ENCODE measurements around the gene SNRNP25. TPM values are rescaled to one million over a fixed set of nuclear protein-coding genes. Genes with fewer than 3 reads are reported as not detected.

Gene SNRNP25
- total and polyA plus RNA-seq, 9 of the 15 experiments (the other 6 are each of a cell fraction or from before 2014, with no cell fraction given), result 59.0 to 176 (median 108) TPM

DNA sequence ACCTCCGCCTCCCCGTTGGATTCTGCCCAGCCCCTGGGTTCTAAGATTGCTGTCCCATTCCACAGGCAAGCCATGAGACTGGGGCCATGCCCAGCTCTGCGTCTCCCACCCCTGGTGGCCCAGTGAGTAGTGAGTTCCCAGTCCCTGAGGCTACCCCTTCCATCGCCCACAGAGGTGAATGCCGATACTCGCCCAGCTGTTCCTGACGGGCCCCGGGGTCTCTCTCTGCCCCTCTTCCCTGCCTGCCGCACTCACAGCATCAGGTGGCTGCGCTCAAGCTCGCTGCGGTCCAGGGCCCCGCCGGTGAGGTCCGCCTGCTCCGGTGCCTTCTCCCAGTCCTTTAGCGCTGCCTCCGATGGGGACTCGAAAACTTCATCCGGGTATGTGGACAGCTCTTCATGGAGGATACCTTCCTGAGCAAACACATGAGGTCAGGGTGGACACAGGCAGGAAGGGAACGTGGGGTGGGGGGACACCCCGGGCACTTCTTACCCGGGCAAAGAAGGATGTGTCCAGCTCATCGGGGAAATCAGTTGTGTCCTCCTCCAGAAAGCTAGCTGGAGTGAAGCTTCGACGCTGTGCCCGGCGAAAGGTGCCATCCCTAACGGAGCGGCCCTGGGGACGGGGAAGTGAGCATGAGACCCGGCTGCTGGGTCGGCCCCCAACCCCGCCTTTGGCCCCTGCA lies 8.8 kb downstream of the SNRNP25 start:
- Histone ChIP-seq H3K36me3 (ENCODE audit: control insufficient read depth, insufficient read depth, low read length) (peaks cover 19% of the 10 kb centered on the region), H3K4me1 (replicated peaks in 1 of 2; ENCODE audit: control insufficient read depth in 2 of 2, insufficient read depth in 2 of 2, low read length in 2 of 2) (peaks cover 0 to 47% of the 10 kb centered on the region in 2 experiments; a peak in 3 of 5 replicates), H3K9ac (ENCODE audit: insufficient read depth in 1 of 2, low read depth in 2 of 2, low read length in 2 of 2) (no peak overlapping the region), H3K27me3 (ENCODE audit: control insufficient read depth in 2 of 2, insufficient read depth in 2 of 2, low read length in 2 of 2) (no peaks in the 10 kb centered on the region), H3K79me2 (ENCODE audit: control insufficient read depth, insufficient read depth, low read length) (no peaks in the 10 kb centered on the region), H4K20me1 (replicated peaks; ENCODE audit: control insufficient read depth, insufficient read depth, low read length) (no peaks in the 10 kb centered on the region; the same call in 1 of the 2 replicates), H3K9me1 (ENCODE audit: control insufficient read depth, insufficient read depth, low read length) (peaks cover 2% of the 10 kb centered on the region), H2AFZ (ENCODE audit: low read depth, low read length) (no peak overlapping the region), H3K27ac (ENCODE audit: extremely low read depth, low read depth, low read length) (no peak overlapping the region), H3K4me2 (ENCODE audit: insufficient read depth, low read length) (no peak overlapping the region), H3K9me3 (replicated peaks; ENCODE audit: control insufficient read depth, insufficient read depth, low read depth, low read length) (no peaks in the 10 kb centered on the region), H3K4me3 (no peak overlapping the region)
- ATAC-seq (no peak), DNase-seq (ENCODE audit: extremely low read depth in 1 of 4, low spot score in 3 of 4) (no peak), FAIRE-seq (no peak)
- ChIA-PET POLR2A (interaction anchor here (0.6 to 1.6 kb wide), 3 partner anchors 9 to 505 kb away, joined by 3 to 6 read pairs (median 3); partner anchors contain the start of genes POLR3K and SNRNP25), CTCF (ENCODE audit: low intra/inter-chr PET ratio) (no interaction called here)
- TF ChIP-seq ZNF384 (IDR thresholded peaks at IDR 0.05; ENCODE audit: low read depth, low read length) (no peak), SMC3 (conservative IDR thresholded peaks at IDR 0.05; ENCODE audit: insufficient read depth, low read depth, low read length) (no peak), ELF2 (CRISPR knock-in tag; IDR thresholded peaks at IDR 0.05) (no peak), CBX5 (IDR thresholded peaks at IDR 0.05; ENCODE audit: borderline replicate concordance, low read depth) (no peak), POLR2G (IDR thresholded peaks at IDR 0.05; ENCODE audit: low read depth, low read length) (0 out of 2 replicates have a peak, but pooled peaks have one; percentile 5)
- in situ Hi-C loops (cut with MboI) (no loop called here), intact Hi-C loops (cut with micrococcal nuclease) (no loop called here)
- WGBS (ENCODE audit: insufficient coverage, low coverage, missing lambda C conversion rate), result 75% methylated on average over 20 of the region's 34 CpGs
- BruUV-seq (replicated peaks), result no TSS peak
